Testis (tissue), 2 donors: ENCODE measurements around the gene SET.

Experiments used
- CTCF ChIP-seq, 3 experiments: fragments of 450-650 bp in 2 of 3; fragments of 200-600 bp in 1 of 3; sonication (generic) in 1 of 3; IDR thresholded peaks; one replicate each; pipeline ENCODE4 v1.5.1; 2016 to 2019; ENCODE audit warnings: antibody characterized with exemption in 3 of 3, mild to moderate bottlenecking in 2 of 3, moderate library complexity in 1 of 3
- POLR2A ChIP-seq: fragments of 450-650 bp; IDR thresholded peaks from one replicate; pipeline ENCODE4 v1.6.1; 2017; ENCODE audit warnings: antibody characterized with exemption, mild to moderate bottlenecking, moderate library complexity

GRCh38 chr9:128724744-128725211 is 35.8 kb downstream of the SET start:
- TF ChIP-seq CTCF (IDR thresholded peaks at IDR 0.05): no peak
- no peak for TF ChIP-seq POLR2A
